ENCODE data around the gene MCOLN1.

DNA sequence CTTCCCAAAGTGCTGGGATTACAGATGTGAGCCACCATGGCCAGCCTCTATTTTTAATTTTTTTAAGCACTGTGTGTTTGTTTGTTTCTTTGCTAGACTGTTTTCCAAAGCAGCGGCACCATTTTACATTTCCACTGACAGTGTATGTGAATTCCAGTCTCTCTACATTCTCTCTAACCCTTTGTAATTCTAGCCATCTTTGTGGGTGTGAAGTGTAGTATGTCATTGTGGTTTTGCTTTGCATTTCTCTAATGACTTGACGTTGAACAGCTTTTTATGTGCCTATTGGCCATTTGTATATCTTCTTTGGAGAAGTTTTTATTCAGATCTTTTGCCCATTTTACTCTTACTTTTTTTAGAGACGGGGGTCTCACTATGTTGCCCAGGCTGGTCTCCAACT is 24.7 kb downstream of the MCOLN1 start:
- TF ChIP-seq, protein P1, sequence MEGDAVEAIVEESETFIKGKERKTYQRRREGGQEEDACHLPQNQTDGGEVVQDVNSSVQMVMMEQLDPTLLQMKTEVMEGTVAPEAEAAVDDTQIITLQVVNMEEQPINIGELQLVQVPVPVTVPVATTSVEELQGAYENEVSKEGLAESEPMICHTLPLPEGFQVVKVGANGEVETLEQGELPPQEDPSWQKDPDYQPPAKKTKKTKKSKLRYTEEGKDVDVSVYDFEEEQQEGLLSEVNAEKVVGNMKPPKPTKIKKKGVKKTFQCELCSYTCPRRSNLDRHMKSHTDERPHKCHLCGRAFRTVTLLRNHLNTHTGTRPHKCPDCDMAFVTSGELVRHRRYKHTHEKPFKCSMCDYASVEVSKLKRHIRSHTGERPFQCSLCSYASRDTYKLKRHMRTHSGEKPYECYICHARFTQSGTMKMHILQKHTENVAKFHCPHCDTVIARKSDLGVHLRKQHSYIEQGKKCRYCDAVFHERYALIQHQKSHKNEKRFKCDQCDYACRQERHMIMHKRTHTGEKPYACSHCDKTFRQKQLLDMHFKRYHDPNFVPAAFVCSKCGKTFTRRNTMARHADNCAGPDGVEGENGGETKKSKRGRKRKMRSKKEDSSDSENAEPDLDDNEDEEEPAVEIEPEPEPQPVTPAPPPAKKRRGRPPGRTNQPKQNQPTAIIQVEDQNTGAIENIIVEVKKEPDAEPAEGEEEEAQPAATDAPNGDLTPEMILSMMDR (conservative IDR thresholded peaks at IDR 0.05; ENCODE audit: low read depth, low read length): no peak
- TF ChIP-seq BHLHE40 (IDR thresholded peaks at IDR 0.05; ENCODE audit: low read depth, low read length) (no peak), MAFK (IDR thresholded peaks at IDR 0.05; ENCODE audit: low read depth, low read length) (no peak), RAD21 (IDR thresholded peaks at IDR 0.05; ENCODE audit: low read length) (no peak), CEBPB (IDR thresholded peaks at IDR 0.05; ENCODE audit: low read depth, low read length) (no peak), POLR2A (IDR thresholded peaks at IDR 0.05; ENCODE audit: low read depth, low read length) (no peak), FOS (IDR thresholded peaks at IDR 0.05; ENCODE audit: low read depth, low read length) (no peak), MXI1 (IDR thresholded peaks at IDR 0.05; ENCODE audit: borderline replicate concordance, low read depth, low read length) (no peak), SMC3 (IDR thresholded peaks at IDR 0.05; ENCODE audit: low read depth, low read length) (no peak), RFX5 (IDR thresholded peaks at IDR 0.05; ENCODE audit: low read depth, low read length) (no peak), CHD1 (IDR thresholded peaks at IDR 0.05; ENCODE audit: low read depth, low read length) (no peak), NFE2L2 (IDR thresholded peaks at IDR 0.05; ENCODE audit: low read depth, low read length) (no peak), MAZ (IDR thresholded peaks at IDR 0.05; ENCODE audit: borderline replicate concordance, low read depth, low read length) (no peak)
- TF ChIP-seq, protein P2, sequence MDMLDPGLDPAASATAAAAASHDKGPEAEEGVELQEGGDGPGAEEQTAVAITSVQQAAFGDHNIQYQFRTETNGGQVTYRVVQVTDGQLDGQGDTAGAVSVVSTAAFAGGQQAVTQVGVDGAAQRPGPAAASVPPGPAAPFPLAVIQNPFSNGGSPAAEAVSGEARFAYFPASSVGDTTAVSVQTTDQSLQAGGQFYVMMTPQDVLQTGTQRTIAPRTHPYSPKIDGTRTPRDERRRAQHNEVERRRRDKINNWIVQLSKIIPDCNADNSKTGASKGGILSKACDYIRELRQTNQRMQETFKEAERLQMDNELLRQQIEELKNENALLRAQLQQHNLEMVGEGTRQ (IDR thresholded peaks at IDR 0.05; ENCODE audit: low read depth, low read length): no peak

Data from IMR-90 (cell line).